GM10847 (cell line): Measurements from ENCODE around the gene UMODL1.

Experiments
- POLR2A ChIP-seq: IDR thresholded peaks from 2 replicates; pipeline ENCODE4 v1.6.1; 2011; ENCODE audit not compliant: insufficient read length; ENCODE audit errors: extremely low read depth

Gene UMODL1

DNA sequence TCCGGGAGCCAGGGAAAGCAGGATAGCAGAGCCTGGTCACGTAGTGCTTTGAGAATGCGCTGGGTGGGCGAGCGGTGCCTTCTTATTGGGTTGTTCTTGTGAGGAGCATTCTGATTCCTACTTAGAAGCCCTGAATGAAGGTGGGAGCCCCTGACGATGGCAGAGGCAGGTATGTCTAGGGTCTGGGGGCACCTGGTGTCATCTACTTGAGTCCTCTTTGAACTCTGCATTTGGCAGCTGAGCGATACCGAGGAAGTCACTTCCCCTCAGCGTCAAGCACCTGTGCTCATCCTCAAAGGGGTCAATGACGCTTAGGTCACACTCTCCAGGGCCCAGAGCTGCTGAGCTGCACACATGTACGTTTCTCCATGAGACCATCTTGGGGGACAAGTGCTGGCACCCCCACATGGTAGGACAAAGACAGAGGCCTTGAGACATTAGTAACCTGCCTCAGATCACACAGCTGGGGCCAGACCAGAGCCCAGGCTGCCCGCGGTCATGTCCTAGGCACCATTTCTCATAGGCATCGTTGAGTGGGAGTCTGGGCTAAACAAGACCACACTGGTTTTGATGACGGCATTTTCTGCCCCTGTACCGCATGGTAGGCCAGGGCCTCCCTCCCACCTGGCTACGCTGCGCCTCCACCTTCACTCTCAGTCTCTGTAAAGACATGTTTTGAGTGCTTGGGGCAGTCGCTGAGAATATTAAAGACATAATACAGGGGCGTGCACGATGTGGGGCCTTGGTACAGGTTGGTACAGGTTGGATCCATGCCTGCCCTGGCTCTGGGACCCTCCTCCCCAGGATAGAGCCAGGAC lies 78.7 kb downstream of the UMODL1 start:
- TF ChIP-seq POLR2A, result no peak

DNA sequence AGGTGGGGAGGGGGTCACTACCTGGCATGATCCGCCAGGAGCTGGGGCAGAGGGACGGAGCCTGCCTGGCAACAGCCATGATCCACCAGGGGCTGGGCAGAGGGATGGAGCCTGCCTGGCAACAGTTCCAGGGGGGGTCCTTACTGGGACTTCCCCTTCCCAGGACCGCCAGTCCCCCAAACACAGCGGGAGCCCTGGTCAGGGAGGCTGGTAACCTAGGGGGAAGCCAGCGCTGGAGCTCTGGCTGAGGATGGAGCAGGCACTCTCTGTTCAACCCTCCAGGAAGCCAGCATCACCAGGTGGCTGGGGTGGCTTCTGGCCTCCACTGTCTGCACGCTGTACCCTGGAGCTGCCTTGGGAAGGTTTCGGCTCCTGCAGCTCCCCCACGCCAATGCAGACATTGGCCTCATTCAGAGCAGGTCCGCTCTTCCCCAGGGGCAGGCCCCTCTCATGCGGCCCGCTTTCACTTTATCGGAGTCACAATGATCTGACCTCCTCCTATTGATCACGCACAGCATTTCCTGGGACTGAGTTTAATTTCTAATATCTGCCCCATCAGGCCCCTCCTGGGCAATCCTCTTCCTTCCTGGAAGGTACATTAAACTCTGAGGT lies 79.5 kb downstream of the UMODL1 start:
- no peak for TF ChIP-seq POLR2A

GRCh38 chr21:42151148-42151947 lies 80.2 kb downstream of the UMODL1 start:
- no peak for TF ChIP-seq POLR2A

GRCh38 chr21:42151948-42152220 lies 80.8 kb downstream of the UMODL1 start:
- TF ChIP-seq POLR2A, result no peak

GRCh38 chr21:42153046-42153686 lies 82.0 kb downstream of the UMODL1 start:
- TF ChIP-seq POLR2A, result no peak

GRCh38 chr21:42153746-42154145 lies 82.6 kb downstream of the UMODL1 start:
- TF ChIP-seq POLR2A, result no peak

DNA sequence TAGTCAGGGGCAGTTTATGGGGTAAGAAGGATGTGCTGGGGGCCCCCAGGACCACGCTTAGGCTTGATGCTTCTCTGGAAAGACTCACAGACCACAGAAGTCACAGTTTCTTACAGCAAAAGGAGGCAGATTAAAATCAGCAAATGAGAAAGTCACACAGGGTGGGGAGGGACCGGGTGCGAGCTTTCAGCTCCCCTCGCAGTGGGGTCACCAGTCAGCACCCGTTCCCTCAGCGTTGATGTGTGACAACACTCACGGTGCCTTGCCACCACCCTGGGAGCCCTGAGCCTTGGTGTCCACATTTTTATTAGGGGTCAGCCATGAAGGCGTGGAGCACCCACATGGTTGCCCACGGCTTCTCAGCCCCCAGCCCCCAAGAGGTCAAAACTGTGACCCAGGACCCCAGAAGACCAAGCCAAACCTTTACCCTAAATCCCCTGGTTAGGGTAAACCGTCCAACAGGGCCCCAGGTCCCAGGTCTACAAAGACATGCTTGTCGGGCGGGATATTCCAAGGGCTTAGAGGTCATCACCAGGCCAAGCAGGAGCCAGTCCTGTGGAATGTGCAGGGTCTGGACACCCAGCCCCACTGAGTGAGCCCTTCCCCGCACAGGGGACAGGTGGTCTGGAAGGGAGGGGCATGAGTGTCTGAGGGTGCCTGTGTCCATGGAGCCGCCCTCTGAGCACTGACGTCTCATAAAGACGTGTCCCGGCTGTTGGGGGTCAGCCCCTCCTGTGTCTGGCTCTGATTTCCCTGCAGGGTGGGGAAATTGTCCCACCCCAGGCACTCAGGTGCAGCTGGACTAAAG lies 83.3 kb downstream of the UMODL1 start:
- TF ChIP-seq POLR2A, result no peak

DNA sequence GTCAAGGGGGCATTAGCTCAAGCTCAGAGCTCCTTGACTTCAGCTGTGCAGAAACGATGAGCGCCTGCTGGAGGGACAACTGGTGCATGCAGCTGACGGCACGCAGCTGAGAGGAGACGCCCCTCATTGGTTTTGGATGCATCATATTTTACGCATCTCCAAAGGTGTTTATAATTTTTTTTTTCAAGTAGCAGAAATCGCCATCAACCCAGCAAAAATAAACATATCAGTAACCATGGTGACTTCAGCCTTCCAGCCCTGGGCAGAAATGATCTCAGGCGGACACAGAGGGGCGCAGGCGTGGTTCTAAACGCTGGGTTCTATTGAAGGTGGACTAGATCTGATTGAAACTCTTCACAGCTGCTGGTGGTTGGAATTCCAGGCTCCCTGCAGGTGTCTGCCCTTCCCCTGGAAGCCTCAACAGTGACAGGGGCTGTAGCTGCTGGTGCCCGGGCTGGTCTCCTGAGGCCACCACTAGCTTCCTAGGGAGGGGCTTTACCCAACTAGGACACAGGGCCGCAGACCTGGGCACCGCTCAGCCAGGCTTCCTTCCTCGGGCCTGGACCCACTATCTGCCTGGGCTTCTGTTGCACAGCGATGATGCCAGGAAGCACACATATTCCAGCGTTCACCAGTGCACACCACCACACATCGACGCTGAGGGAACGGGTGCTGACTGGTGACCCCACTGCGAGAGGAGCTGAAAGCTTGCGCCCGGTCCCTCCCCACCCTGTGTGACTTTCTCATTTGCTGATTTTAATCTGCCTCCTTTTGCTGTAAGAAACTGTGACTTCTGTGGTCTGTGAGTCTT lies 84.1 kb downstream of the UMODL1 start:
- TF ChIP-seq POLR2A, result no peak

GRCh38 chr21:42156690-42157605 lies 85.8 kb downstream of the UMODL1 start:
- TF ChIP-seq POLR2A, result no peak

- TF ChIP-seq POLR2A, result no peak
These were observed 86.6 kb downstream of the UMODL1 start for GRCh38 chr21:42157606-42158310.

GRCh38 chr21:42158846-42159245 lies 87.7 kb downstream of the UMODL1 start:
- TF ChIP-seq POLR2A, result no peak

- no peak for TF ChIP-seq POLR2A
These were observed 88.5 kb downstream of the UMODL1 start for GRCh38 chr21:42159560-42160110.
